Midbrain (tissue), 1 donor: ENCODE data around the gene PLVAP.

Source experiments
- DNase-seq: peaks from one replicate; lab custom pipeline; 2025; lab: John Stamatoyannopoulos, UW

Gene PLVAP

GRCh38 chr19:17333611-17334413 is 43.3 kb downstream of the PLVAP start:
- DNase-seq = no peak

DNA sequence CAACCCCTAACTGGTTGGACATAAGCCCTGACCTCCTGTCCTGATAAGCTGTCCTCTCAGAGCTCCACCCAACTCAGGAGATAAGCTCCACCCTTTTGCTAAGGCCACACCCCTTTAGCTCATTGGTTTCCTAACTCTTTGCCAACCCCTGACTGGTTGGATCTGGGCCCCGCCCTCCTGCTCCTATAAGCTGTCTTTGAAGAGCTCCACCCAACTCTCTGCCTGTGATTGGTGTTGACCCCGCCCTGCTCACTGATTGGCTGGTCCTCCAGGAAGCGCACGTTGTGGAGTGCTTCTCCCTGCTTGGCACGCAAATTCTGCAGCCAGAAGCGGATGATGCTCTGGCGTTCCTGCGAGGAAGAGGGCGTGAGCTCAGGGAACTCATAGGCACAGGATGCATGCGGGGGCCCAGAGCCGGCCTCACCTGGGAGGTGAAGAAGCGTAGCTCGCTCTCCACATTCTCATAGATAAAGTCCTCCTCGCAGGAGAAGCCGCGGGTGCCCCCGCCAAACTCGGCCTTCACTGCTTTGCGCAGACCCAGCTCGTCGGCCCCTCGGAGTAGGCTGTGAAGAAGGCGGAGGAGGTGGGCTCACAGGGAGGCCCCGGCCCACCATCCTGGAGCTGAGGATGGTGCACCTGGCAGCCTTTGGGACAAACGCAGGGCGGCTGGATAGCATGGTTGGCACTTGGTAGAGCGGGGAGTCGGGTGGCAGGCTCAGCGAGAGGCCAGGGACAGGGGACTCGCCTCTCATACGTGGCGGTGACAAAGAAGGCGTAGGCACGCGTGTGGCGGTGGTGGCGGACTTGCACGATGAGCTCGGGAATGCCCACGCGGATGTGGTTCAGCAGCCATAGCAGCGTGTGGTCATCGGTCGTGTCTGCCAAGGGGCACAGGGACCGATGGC is 44.2 kb downstream of the PLVAP start:
- no peak for DNase-seq

- no peak for DNase-seq
These were observed 44.8 kb downstream of the PLVAP start for GRCh38 chr19:17332360-17332676.

- DNase-seq = no peak
These were observed 46.0 kb downstream of the PLVAP start for GRCh38 chr19:17331045-17331558.

GRCh38 chr19:17330262-17331044 is 46.7 kb downstream of the PLVAP start:
- no peak for DNase-seq

DNA sequence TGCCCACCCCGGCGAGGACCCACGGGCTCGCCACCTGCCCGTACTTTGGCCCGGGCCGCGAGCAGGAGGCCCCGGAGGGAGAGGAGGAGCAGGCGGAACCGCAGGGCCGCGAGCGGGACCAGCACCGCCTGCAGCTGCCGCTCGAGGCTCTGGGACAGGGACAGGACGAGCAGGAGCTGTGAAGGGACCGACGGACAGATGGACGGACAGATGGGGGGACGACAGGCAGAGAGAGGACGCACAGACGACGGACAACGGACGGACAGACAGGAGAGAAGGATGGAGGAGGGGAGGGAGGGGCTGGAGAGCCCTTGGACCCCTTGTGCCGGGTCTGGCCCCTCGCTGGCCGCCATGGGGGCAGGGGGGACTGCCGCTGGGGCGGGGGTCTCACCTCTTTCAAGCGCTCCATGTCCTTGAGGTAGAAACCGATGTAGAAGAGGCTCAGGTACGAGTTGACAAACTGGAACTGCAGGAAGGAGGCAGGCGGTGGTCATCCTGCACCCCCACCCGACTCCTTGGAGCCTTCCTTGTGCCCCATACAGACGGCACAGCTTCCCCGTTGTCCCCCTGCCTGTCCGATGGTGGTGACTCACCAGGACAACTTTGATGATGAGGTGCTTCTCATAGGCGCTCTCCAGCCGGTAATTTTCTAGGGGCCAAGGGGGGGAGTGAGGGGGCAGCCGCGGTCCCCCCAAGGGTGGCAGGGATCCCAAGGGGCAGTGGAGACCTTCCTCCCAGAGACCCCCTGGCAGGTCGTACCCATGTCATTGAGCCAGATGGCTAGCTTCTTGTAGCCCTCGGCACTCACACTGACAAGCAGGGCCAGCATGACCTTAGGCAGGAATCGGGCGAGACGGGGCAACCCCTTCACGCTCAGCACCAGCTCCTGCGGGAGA is 47.5 kb downstream of the PLVAP start:
- no peak for DNase-seq

DNA sequence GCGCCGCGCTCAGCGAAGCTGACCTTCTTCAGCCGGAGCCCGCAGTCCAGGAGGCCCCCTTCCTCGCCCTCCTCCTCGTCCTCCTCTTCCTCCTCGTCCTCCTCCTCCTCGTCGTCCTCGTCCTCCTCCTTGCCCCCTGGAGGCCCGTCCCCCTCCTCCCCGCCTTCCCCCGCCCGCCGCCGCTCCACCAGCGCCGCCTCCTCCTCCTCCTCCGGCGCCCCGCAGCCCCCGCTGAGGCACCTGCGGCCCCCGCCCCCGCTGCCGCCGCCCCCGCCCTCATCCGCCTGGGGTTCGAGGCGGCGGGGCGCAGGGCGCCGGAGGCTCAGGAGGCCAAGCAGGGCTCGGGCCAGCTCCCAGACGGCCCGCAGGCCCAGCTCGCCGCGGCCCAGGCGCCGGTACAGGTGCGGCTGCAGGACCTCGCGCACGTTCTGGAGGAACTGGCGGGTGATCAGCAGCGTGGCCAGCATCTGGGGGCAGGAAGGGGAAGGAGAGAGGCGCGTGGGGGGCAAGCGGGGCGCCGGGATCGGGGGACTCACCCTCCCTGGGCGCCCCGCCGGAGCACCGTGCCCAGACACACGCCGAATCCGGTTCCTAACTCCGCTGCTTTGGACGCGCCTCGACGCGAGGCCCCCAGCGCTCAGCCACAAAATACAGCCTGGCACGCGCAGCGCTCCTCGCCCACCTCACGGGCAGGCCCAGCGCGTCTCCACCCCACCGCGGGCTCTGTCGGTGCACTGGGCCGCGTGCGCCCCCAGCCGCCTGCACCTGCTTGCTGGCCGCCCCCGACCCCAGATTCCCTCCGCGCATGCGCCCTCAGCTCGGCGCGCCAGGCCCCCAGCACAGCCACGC is 48.4 kb downstream of the PLVAP start:
- no peak for DNase-seq

- DNase-seq = no peak
These were observed 49.3 kb downstream of the PLVAP start for GRCh38 chr19:17327654-17328516.

- no peak for DNase-seq
These were observed 50.0 kb downstream of the PLVAP start for GRCh38 chr19:17327068-17327653.

DNA sequence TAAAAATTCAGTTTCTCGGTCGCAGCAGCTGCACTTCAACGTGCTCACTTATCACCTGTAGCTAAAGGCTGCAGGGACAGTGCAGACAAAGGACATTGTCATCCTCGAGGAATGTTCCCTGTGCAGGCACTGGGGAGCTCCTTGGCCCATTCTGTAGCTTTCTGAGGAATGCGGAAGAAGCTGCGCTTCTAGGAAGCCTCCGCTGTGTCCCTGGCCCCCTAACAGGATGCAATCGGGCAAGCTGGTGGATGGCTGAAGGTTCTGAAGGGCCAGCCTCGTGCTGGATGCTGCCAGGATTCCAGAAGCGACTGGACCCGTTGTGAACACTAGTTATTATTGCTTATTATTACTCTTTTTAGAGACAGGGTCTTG is 50.6 kb downstream of the PLVAP start:
- DNase-seq = no peak

DNA sequence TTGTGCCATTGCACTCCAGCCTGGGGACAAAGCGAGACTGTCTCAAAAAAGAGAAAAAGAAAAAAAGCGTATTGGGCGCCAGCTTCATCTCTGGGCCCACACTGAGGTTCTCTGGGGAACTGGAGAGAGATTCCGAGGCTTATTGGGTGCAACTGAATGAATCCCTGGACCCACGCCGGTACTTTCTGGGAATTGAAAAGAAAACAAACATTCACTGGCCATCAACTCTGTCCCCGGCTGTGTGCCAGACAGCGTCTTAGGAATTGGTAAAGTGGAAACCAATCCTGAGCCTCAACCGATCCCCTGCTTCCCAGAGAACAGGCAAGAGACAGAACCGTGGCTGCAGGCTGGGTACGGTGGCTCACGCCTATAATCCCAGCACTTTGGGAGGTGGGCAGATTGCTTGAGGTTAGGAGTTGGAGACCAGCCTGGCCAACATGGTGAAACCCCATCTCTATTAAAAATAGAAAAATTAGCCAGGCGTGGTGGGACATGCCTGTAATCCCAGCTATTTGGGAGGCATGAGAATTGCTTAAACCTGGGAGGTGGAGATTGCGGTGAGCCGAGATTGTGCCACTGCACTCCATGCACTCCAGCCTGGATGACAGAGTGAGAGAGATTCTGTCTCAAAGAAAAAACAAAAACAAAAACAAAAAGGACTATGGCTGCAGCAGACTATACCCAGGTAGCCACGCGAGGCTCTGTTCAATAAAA is 51.1 kb downstream of the PLVAP start:
- DNase-seq = peak; percentile 77

DNA sequence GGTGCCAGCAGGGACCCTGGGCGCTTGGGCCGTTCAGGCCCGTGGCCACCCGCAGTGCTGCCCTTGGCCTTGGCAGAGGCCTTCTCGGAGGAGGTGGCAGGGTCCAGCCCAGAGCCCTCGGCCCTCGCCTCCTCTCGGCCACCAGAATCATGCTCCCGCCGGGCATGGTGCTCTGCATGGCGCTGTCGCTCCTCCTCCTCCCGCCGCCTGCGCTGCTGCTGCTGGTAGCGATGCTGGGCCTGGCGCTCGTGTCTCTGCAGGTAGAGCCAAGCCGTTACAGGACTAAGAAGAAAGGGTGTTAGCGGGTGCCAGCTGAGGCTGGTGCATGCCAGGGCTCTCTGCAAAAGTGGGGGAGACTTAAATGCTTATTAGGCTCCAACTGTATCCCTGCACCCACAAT is 52.0 kb downstream of the PLVAP start:
- DNase-seq = no peak

GRCh38 chr19:17324357-17325114 is 52.6 kb downstream of the PLVAP start:
- DNase-seq = no peak

GRCh38 chr19:17323964-17324332 is 53.2 kb downstream of the PLVAP start:
- DNase-seq = no peak

DNA sequence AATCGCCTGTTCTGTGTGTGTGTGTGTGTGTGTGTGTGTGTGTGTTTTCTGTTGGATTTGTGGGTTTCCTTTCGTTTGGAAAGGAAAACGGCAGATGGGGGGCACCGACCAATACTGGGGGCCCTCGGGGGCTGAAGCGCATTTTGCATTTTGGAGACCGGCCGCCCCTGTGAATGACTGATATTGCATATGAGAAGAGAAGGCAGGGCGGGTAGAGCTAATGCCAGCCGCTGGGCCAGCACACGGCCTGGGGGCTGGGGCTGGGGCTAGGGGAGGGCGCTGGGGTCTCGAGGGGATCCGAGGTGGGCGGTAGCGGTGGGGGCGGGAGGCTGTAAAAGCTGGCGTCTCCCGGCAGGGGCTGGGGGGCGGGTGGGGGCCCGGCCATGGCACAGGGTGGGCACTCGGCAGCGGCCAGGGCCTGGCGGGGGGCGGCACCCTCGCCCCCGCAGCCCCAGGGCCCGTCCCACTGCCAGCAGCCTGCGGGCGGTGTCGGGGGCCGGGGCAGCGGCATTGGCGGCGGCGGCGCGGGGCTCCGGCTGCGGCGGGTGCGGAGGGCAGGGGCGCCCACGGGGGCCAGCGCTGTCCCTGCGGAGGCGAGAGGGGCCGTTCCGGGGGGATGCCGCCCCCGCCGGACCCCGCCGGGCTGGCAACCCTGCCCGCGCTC is 53.7 kb downstream of the PLVAP start:
- DNase-seq = no peak

GRCh38 chr19:17322854-17323253 is 54.3 kb downstream of the PLVAP start:
- peak; percentile 45 for DNase-seq
